ENCODE results near the gene ACSM6.
"Not testable (repeated sequence)": the region's sequence is repeated elsewhere in the genome, so short reads cannot be mapped to it uniquely, and the experiment has no call there.

ACSM6 gene

DNA sequence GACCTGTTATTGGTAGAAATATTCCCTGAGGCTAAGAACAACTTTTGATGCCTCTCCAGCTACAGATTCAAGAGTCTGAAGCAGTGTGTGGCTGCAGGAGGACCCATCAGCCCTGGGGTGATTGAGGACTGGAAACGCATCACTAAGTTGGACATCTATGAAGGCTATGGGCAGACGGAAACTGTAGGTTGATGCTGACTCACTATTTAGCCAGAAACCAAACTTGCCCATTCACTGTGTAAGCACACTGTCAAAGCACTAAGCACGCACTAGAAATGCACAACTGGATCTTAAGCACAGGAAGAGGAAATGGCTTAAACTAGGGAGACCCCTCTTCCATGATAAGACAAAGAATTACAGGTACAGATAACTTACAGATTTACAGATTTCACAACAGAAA is 20.8 kb downstream of the ACSM6 start:
- Histone ChIP-seq H3K4me1 (ENCODE audit: insufficient read depth, low read length) (peaks cover 4% of the 10 kb centered on the region; the same call in 1 of the 2 replicates), H3K9me3 (ENCODE audit: insufficient read depth, low read depth, low read length) (no peaks in the 10 kb centered on the region), H3K9ac (ENCODE audit: low read depth, low read length) (no peak overlapping the region), H3K27ac (ENCODE audit: low read depth, low read length) (no peak overlapping the region), H3K36me3 (ENCODE audit: insufficient read depth, low read length) (no peaks in the 10 kb centered on the region), H3K27me3 (ENCODE audit: insufficient read depth, low read length) (no peaks in the 10 kb centered on the region), H3K4me3 (ENCODE audit: low read length) (no peak overlapping the region)
- WGBS: 93% methylated on average over 3 of the region's 3 CpGs

DNA sequence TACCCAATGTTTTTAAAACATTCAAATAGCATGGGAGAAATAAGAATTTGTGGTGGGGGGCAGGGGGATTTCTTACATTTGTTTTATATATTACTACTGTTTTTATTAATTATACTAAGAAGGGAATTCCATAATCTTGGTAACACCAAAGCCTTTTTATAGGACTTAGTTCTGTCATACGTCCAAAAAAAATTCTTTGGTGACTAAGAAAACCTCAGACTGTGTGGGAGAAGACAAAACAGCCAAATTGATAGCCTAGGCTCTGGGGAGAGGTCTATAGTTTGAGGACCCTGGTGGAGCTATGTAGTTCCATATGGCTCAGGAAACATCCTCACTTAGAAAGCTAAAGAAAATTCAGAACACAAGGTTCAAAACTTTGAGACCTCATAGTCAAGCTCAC is 23.4 kb downstream of the ACSM6 start:
- WGBS: 94% methylated on average over 1 of the region's 1 CpG
- H3K36me3 ChIP-seq (ENCODE audit: insufficient read depth, low read length): no peaks in the 10 kb centered on the region
- H3K4me3 ChIP-seq (ENCODE audit: low read length): no peak overlapping the region
- no peaks in the 10 kb centered on the region for H3K9me3 ChIP-seq (ENCODE audit: insufficient read depth, low read depth, low read length)
- H3K4me1 ChIP-seq (ENCODE audit: insufficient read depth, low read length): peaks cover 8% of the 10 kb centered on the region
- no peak overlapping the region for H3K27ac ChIP-seq (ENCODE audit: low read depth, low read length)
- H3K9ac ChIP-seq (ENCODE audit: low read depth, low read length): no peak overlapping the region
- H3K27me3 ChIP-seq (ENCODE audit: insufficient read depth, low read length): no peaks in the 10 kb centered on the region

DNA sequence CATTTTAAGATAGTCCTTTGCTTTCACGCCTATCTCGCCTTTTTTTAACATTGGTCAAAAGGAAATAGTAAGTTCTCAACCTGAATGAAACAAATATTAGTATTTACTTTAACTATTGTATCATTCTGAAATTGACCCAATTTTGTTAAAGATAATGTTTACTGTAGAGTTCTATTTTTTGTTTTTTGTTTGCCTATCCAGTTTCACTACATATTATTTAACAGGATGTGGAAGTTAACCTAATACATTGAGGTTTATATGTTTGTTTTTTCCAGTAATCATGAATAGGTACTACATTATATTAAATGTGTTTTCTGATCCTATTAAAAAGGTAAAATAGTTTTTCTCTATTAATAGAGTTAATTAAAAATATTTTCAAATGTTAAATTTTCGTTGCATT is 26.5 kb downstream of the ACSM6 start:
- no CpG with 5 or more reads among the region's 3 CpGs for WGBS
- peaks cover 3% of the 10 kb centered on the region; the same call in 1 of the 2 replicates for H3K36me3 ChIP-seq (ENCODE audit: insufficient read depth, low read length)
- no peak overlapping the region for H3K9ac ChIP-seq (ENCODE audit: low read depth, low read length)
- H3K9me3 ChIP-seq (ENCODE audit: insufficient read depth, low read depth, low read length): no peaks in the 10 kb centered on the region
- peak overlapping the region; percentile 32; the same call in 1 of the 2 replicates for H3K27ac ChIP-seq (ENCODE audit: low read depth, low read length)
- no peaks in the 10 kb centered on the region for H3K27me3 ChIP-seq (ENCODE audit: insufficient read depth, low read length)
- no peak overlapping the region for H3K4me3 ChIP-seq (ENCODE audit: low read length)
- peaks cover 8% of the 10 kb centered on the region for H3K4me1 ChIP-seq (ENCODE audit: insufficient read depth, low read length)

DNA sequence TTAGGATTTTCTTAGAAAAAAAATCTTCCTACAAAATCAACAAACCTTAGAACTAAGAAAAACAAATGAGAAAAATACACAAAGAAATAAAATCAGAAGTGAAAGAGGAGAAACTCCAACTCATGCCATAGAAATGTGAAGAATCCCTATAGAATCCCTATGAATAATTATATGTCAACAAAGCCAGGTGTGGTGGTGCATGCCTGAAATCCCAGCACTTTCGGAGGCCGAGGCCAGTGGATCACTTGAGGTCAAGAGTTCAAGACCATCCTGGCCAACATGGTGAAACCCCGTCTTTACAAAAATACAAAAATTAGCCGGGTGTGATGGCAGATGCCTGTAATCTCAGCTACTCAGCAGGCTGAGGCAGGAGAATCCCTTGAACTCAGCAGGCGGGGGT is 27.1 kb downstream of the ACSM6 start:
- 66% methylated on average over 5 of the region's 5 CpGs for WGBS
- peaks cover 3% of the 10 kb centered on the region; the same call in 1 of the 2 replicates for H3K36me3 ChIP-seq (ENCODE audit: insufficient read depth, low read length)
- H3K9ac ChIP-seq (ENCODE audit: low read depth, low read length): no peak overlapping the region
- no peaks in the 10 kb centered on the region for H3K9me3 ChIP-seq (ENCODE audit: insufficient read depth, low read depth, low read length)
- H3K27ac ChIP-seq (ENCODE audit: low read depth, low read length): peak overlapping the region; percentile 2; the same call in 1 of the 2 replicates
- H3K4me1 ChIP-seq (ENCODE audit: insufficient read depth, low read length): peaks cover 8% of the 10 kb centered on the region
- H3K4me3 ChIP-seq (ENCODE audit: low read length): no peak overlapping the region
- no peaks in the 10 kb centered on the region for H3K27me3 ChIP-seq (ENCODE audit: insufficient read depth, low read length)

DNA sequence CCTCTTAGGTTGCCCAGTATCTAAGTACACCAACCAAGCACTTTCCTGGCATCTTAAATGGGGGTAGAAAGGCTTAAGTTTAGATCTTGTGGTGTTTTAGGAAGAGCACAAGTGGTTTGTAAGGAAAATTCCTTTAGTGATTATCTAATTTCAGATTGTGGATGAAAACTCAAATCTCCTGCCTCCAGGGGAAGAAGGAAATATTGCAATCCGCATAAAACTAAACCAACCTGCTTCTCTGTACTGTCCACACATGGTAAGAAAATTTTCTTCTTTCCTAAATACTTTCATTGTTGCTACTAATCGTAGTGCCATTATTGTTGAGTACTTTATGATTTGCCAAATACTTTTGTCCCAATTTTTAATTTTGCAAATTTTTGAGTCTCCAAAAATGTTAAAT is 31.1 kb downstream of the ACSM6 start:
- H3K4me1 ChIP-seq (ENCODE audit: insufficient read depth, low read length): peaks cover 29% of the 10 kb centered on the region
- H3K27me3 ChIP-seq (ENCODE audit: insufficient read depth, low read length): no peaks in the 10 kb centered on the region
- WGBS: 60% methylated on average over 1 of the region's 2 CpGs
- no peak overlapping the region for H3K9ac ChIP-seq (ENCODE audit: low read depth, low read length)
- H3K27ac ChIP-seq (ENCODE audit: low read depth, low read length): no peak overlapping the region
- H3K4me3 ChIP-seq (ENCODE audit: low read length): no peak overlapping the region
- no peaks in the 10 kb centered on the region for H3K9me3 ChIP-seq (ENCODE audit: insufficient read depth, low read depth, low read length)
- peaks cover 3% of the 10 kb centered on the region; the same call in 1 of the 2 replicates for H3K36me3 ChIP-seq (ENCODE audit: insufficient read depth, low read length)

DNA sequence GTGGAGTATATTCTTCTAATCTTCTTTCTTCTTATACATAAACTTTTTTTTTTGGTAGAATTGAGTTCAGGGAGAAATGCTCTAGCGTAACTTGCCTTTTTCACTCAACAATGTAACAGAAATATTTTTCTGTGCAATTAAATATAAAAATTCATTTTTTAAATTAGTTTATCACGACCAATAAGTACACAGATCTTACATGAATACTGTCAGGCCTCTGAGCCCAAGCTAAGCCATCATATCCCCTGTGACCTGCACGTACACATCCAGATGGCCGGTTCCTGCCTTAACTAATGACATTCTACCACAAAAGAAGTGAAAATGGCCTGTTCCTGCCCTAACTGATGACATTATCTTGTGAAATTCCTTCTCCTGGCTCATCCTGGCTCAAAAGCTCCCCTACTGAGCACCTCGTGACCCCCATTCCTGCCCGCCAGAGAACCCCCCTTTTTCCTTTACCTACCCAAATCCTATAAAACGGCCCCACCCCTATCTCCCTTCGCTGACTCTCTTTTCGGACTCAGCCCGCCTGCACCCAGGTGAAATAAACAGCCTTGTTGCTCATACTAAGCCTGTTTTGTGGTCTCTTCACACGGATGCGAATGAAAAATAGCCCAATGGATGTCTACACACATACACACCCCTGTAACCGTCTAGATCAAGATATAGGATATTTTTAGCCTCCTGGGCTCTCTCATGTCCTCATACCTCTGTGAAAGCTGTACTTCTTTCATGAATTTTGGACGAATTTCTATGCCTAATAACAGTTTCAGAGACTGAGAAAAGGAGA is 35.1 kb downstream of the ACSM6 start:
- H3K36me3 ChIP-seq (ENCODE audit: insufficient read depth, low read length); H3K9me3 ChIP-seq (ENCODE audit: insufficient read depth, low read depth, low read length); H3K27me3 ChIP-seq (ENCODE audit: insufficient read depth, low read length): not testable (repeated sequence)
- Histone ChIP-seq H3K9ac (ENCODE audit: low read depth, low read length) (peak overlapping the region; percentile 90), H3K4me1 (ENCODE audit: insufficient read depth, low read length) (peaks cover 34% of the 10 kb centered on the region), H3K4me3 (ENCODE audit: low read length) (peak overlapping the region; percentile 52), H3K27ac (ENCODE audit: low read depth, low read length) (peak overlapping the region; percentile 98)
- 20% methylated on average over 13 of the region's 14 CpGs for WGBS

DNA sequence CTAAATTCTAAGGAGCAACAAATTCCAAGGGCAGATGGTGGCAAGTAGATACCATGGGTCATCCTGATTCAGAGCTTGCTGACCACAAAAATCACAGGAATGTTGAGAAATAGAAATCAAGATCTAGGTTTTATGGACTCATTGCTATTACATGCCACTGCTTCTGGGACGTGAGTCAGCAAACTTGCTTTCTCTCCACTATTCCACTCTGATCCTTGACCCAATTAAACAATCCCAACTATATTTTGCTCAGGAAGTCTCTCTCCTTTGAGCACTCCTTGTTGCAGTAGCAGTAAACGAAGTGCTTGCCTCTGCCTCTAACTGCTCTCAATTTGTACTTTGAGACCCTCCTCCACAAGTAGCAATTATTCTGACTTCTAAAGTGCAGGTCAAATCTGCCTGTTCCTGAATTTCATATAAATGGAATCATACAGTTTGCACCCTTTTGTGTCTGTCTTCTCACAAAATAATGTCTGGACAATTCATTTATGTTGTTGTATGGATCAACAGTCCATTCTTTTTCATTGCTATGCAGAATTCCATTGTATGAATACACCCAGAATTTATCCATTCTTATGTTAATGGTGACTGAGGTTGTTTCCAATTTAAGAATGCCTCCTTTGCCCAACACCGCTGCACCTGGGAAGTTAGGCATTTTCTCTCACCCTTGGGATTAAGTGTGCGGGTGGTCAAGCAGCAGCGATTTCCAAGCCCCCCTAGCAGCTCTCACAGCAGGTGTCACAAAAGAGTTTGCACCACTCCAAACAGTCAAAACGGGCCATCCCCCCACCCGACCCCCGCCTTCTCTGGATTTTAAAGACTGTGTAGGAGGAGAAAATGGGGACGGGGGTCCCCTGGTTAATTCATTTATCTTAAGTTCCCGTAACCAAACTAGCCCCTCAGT is 35.9 kb downstream of the ACSM6 start:
- no peaks in the 10 kb centered on the region for H3K27me3 ChIP-seq (ENCODE audit: insufficient read depth, low read length)
- peaks cover 37% of the 10 kb centered on the region for H3K4me1 ChIP-seq (ENCODE audit: insufficient read depth, low read length)
- H3K36me3 ChIP-seq (ENCODE audit: insufficient read depth, low read length): peaks cover 8% of the 10 kb centered on the region; the same call in 1 of the 2 replicates
- H3K9ac ChIP-seq (ENCODE audit: low read depth, low read length): peak overlapping the region; percentile 90
- H3K9me3 ChIP-seq (ENCODE audit: insufficient read depth, low read depth, low read length): no peaks in the 10 kb centered on the region
- WGBS: 7% methylated on average over 10 of the region's 10 CpGs
- peak overlapping the region; percentile 98 for H3K27ac ChIP-seq (ENCODE audit: low read depth, low read length)
- H3K4me3 ChIP-seq (ENCODE audit: low read length): peak overlapping the region; percentile 52

DNA sequence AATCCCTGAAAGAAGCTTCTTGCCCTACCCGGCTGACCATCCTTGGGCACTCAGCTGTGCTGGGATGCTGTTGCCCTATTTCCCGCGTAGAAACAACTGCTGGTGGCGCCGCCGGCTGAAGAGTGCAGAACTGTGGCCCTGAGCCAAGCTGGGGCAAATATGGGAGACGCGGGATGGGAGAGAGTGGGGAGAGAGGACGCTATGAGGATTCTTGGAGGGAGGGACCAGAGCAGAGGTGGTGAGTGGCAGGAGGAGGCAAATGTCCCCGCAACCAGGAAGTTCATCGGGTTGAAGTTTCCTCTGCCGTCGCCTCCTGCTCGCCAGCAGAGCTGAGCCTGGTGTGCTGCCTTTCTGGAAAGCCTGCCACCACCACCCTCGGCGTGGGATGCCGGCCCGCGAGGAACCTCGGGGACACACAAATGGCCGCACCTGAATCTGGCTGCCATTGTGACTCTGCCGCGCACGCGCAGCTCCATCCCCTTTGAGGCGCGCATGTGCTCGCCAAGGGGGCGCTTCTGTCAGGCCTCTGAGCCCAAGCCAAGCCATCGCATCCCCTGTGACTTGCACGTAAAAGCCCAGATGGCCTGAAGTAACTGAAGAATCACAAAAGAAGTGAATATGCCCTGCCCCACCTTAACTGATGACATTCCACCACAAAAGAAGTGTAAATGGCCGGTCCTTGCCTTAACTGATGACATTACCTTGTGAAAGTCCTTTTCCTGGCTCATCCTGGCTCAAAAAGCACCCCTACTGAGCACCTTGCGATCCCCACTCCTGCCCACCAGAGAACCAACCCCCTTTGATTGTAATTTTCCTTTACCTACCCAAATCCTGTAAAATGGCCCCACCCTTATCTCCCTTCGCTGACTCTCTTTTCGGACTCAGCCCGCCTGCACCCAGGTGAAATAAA is 36.9 kb downstream of the ACSM6 start:
- Histone ChIP-seq H3K4me1 (ENCODE audit: insufficient read depth, low read length) (peaks cover 42% of the 10 kb centered on the region), H3K36me3 (ENCODE audit: insufficient read depth, low read length) (peaks cover 11% of the 10 kb centered on the region), H3K9ac (ENCODE audit: low read depth, low read length) (peak overlapping the region; percentile 90), H3K27ac (ENCODE audit: low read depth, low read length) (peak overlapping the region; percentile 98), H3K4me3 (ENCODE audit: low read length) (peak overlapping the region; percentile 52)
- 2% methylated on average over 36 of the region's 36 CpGs for WGBS
- not testable (repeated sequence) for H3K27me3 ChIP-seq (ENCODE audit: insufficient read depth, low read length); H3K9me3 ChIP-seq (ENCODE audit: insufficient read depth, low read depth, low read length)

DNA sequence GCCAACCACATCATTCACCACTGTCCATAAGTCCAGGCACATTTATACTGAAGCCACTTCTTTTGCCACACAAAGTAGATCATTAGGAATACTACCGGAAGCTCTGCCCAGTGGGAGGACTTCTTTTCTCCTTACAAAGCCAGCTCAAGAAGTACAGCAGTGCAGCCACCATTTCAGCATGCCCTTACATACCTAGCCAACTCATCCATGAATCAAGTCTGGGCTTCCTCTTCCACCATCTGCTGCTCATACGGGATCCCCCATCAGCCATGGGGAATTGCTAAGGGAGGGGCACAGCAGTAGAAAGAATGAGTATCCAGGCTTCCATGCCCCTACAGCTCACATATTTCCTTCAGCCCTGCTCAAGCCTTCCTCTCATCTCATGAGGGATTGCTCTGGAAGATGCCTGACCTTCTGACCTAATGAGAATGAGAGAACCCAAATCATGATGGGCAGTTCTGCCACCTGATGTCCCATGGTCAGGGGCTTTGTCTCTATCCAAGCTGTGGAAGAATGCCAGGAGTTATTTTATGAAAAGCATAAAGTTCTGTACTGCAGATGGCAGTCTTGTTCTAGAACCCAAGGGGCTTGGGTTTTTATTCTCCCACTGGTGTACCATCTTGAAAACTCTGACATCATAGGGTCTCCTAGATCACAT is 39.5 kb downstream of the ACSM6 start:
- no peaks in the 10 kb centered on the region for H3K9me3 ChIP-seq (ENCODE audit: insufficient read depth, low read depth, low read length)
- H3K27me3 ChIP-seq (ENCODE audit: insufficient read depth, low read length): no peaks in the 10 kb centered on the region
- peaks cover 39% of the 10 kb centered on the region for H3K4me1 ChIP-seq (ENCODE audit: insufficient read depth, low read length)
- H3K9ac ChIP-seq (ENCODE audit: low read depth, low read length): no peak overlapping the region
- WGBS: 83% methylated on average over 2 of the region's 2 CpGs
- H3K4me3 ChIP-seq (ENCODE audit: low read length): no peak overlapping the region
- peaks cover 34% of the 10 kb centered on the region for H3K36me3 ChIP-seq (ENCODE audit: insufficient read depth, low read length)
- no peak overlapping the region for H3K27ac ChIP-seq (ENCODE audit: low read depth, low read length)

DNA sequence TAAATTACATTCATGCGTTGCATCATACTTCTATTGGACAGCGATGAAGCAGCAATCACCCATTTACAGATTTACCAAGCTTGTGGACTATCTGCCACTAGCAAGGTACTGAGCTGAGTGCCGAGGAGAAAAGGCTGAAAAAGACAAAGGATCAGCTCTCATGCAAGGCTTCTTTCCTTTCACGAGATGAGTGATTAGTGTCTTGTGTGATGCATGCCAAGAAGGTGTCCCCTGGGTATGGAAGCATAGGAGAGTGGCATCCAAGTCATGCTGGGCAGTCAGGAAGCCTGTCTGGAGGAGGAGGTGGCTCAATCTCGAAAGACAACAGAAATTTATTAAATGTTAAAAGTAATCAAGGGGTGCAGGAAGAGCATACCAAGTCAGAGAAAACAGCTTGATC is 40.9 kb downstream of the ACSM6 start:
- Histone ChIP-seq H3K9me3 (ENCODE audit: insufficient read depth, low read depth, low read length) (no peaks in the 10 kb centered on the region; the same call in 1 of the 2 replicates), H3K4me3 (ENCODE audit: low read length) (no peak overlapping the region), H3K9ac (ENCODE audit: low read depth, low read length) (no peak overlapping the region), H3K36me3 (ENCODE audit: insufficient read depth, low read length) (peaks cover 44% of the 10 kb centered on the region), H3K27me3 (ENCODE audit: insufficient read depth, low read length) (no peaks in the 10 kb centered on the region), H3K4me1 (ENCODE audit: insufficient read depth, low read length) (peaks cover 27% of the 10 kb centered on the region), H3K27ac (ENCODE audit: low read depth, low read length) (0 out of 2 replicates have a peak overlapping the region, but pooled peaks have one; percentile 2)
- 81% methylated on average over 5 of the region's 5 CpGs for WGBS
